ENCODE measurements around the gene HAP1.
A peak's percentile ranks its signal among the peaks of the same experiment; 100 is the strongest.

DNA sequence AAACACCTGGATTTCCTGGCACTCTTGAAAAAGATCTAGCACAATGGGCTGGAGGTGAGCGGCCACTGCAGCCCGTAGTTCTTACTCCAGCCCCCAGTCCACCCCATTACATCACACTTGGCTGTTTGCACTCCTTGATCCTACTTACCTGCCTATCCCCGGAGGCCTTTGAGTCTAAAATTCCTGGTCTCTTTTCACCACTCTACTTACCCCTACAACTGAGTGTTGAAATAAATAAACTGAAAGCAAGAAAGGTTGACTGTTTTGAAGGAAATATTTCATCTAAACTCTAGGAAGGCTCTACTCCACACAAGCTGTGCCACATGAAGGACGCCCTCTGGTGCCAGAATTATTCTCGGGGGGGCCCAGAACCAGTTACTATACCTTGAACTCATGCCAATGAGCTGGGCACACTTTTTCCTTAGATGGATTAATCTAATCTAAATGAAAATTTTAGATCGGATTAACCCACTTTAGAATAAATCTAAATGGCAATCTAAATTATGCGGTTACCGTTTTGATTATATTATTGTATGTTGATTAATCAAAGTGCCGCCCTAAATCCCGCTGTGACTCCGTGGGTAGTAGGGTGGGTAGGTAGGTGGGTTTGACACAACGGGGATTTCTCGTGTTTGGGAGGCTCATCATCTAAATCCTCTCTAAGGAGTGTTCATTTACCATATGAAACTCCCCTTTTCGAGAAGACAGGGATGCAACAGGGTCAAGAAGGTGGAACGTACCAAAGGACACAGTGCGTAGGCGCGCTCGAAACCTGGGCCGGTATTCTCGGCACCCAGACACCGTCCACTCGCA, 46.4 kb downstream of the HAP1 start:
- TF ChIP-seq, protein P1, sequence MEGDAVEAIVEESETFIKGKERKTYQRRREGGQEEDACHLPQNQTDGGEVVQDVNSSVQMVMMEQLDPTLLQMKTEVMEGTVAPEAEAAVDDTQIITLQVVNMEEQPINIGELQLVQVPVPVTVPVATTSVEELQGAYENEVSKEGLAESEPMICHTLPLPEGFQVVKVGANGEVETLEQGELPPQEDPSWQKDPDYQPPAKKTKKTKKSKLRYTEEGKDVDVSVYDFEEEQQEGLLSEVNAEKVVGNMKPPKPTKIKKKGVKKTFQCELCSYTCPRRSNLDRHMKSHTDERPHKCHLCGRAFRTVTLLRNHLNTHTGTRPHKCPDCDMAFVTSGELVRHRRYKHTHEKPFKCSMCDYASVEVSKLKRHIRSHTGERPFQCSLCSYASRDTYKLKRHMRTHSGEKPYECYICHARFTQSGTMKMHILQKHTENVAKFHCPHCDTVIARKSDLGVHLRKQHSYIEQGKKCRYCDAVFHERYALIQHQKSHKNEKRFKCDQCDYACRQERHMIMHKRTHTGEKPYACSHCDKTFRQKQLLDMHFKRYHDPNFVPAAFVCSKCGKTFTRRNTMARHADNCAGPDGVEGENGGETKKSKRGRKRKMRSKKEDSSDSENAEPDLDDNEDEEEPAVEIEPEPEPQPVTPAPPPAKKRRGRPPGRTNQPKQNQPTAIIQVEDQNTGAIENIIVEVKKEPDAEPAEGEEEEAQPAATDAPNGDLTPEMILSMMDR (IDR thresholded peaks at IDR 0.05; ENCODE audit: low read length): peak; percentile 63
- no peak for TF ChIP-seq EZH2 (optimal IDR thresholded peaks at IDR 0.05; ENCODE audit: low read depth, low read length)
- TF ChIP-seq EZH2phosphoT487 (IDR thresholded peaks at IDR 0.05; ENCODE audit: low read length): no peak
